NCI-H2171 (cell line): ENCODE results near the gene IL1RAP.
"Not testable (repeated sequence)": the region's sequence is repeated elsewhere in the genome, so short reads cannot be mapped to it uniquely, and the experiment has no call there.

Source experiments
- DNase-seq: peaks from one replicate; lab custom pipeline; 2025; lab: John Stamatoyannopoulos, UW

The IL1RAP gene

DNA sequence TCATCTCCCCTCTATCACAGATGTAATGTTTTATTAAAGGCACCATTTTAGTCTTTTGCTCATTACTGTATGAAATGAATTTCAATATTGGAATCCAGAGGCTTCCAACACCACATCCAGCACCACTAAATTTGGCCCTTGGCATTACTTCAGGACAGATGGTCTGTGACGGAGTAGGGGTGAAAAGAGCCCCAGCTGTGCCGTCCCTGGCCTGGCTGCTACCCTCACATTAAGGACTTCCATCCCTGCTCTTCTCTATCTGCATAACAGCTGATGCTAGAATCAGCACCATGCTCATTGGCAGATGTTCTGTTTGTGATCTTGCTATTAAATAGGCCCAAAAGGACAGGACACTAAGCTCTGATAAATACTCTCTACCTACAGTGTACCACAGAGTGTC lies 152.9 kb downstream of the IL1RAP start:
- DNase-seq: no peak

DNA sequence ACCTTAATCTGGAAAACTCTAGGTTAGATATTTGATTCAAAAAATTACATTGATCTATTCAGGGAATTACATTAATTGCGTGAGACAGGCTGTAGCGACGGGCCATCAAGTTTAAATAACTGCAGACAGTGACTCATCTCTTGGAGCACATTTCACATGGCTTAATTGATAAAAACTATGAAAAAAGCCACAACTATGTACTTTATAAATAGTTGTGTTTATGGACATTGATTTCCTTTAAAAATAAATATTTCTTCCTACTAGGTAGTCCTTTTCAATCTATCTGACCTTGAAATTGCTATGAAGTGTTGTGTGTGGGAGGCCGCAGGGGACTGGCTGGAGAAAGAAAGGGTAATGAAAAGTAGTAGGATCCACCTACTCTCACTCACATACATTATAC lies 157.8 kb downstream of the IL1RAP start:
- no peak for DNase-seq

DNA sequence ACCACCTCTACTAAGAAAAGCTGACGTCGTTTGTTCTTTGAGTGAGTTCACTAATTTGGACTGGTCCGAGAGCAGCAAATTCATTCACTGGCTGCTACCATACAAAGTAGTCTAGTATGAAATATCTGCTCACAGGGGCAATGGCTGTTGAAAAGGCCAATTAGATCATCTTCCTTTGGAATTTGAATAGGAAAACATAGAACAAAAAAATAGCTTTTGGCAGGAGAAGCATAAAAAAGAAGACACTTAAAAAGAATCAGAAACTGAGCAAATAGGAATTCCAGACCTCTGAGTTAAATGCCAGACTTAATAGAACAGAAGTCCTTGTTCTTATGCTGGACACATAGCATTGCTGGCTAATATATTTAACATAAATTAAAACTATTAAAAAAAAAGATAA lies 159.3 kb downstream of the IL1RAP start:
- no peak for DNase-seq

DNA sequence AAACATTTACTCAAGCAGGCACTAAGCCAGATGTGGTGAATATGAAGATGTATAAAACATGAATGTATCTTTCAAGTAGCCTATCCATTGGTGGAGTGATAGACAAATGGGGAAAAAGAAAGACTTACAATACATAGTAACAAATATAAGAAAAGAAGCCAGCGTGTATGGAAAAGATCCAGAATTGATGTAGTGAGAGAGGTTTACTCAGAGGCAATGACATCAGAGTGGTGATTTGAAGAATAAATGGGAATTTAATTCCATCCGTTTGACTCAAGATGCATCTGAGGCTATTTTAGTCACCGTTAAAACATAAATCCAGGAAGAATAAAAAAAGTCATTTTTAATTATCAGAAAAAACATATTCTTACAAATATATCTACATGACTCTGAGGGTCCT lies 162.6 kb downstream of the IL1RAP start:
- no peak for DNase-seq

DNA sequence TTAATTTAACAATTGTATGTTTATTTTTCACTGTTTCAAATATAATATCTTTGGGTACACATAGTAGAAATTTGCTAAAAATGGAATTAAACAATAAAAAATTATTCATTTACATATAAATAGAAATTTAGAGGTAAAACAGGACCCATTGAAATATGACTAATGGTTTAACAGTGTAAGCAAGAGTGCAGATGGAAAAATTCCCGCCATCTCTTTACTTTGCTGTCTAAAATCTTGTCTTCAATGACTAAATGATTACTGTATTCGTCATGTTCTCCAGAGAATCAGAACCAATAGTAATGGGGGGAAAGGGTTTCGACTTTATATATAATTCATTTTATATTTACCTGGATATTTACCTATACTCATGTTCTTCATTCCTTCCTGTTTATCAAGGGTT lies 163.1 kb downstream of the IL1RAP start:
- DNase-seq: no peak

DNA sequence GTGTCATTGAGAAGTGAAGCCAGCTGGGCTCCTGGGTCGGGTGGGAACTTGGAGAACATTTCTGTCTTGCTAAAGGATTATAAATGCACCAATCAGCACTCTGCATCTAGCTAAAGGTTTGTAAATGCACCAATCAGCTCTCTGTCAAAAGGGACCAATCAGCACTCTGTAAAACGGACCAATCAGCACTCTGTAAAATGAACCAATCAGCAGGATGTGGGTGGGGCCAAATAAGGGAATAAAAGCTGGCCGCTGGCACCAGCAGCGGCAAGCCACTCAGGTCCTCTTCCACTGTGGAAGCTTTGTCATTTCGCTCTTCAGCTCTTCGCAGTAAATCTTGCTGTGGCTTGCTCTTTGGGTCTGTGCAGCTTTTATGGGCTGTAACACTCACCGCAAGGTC lies 164.0 kb downstream of the IL1RAP start:
- DNase-seq: not testable (repeated sequence)

DNA sequence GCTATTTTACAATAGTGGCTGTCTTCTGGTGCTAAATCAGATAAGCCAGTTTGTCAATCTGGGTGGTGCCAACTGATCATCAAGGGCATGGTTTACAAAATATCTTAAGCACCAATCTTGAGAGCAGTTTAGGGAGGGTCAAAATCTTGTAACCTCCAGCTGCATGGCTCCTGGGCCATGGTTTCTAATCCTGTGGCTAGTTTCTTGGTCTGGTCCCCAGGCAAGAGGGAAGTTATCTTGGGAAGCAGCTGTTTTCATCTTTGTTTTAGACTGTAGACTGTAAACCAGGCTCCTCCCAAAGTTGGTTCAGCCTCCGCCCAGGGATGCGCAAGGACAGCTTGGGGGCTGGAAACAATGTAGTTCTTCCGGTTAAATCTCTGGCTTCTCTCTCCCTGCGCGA lies 166.8 kb downstream of the IL1RAP start:
- DNase-seq: no peak

DNA sequence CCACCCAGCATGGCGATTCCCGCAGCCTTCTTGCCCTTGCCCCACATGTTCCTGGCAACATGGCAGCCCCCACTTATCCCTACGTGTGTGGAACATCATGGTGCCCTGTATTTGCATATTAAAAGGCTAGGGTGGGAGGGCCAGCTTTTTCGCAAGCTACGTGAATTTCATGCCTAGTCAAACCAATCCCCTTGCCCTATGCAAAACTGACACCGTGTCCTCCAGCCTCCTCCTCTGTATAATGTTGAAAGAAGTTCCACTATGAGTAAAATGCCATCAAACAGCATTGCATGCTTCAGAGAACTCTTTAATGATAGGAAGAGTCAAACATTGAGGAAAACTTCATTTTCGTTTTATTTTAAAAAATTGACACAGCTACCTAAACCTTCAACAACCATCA lies 170.9 kb downstream of the IL1RAP start:
- no peak for DNase-seq

DNA sequence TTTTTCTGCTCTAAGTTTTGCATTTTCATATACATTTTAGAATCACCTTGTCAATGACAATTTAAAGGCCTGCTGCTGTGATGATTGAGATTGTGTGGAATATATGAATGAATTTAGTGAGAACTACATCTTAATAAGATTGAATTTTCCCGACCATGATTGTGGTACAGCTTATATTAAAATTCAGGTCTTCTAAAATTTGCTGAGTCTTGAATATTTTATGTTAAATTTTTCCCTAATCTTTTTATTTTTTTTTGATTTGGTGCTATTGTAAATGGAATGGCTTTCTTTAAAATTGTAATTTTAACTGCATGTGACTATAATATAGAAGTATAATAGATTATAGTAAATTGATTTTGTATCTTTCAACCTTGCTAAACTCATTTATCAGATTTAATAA lies 172.1 kb downstream of the IL1RAP start:
- DNase-seq: no peak

DNA sequence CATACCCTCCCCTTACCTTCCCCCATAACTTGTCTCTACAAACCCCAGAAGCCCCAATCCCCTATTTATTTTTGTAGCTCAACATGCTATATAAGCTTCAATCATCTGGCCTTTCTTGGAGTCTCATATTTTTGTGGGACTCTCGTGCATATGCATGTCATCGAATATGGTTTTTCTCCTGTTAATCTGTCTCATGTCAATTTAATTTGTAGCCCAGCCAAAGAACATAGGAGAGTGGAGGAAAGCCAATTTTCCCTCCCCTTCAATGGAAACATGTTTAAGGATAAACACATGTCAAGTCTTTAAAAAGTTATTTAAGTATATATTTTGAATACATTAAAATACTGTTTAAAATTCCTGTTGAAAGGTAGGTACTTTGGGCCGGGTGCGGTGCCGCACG lies 176.4 kb downstream of the IL1RAP start:
- no peak for DNase-seq

DNA sequence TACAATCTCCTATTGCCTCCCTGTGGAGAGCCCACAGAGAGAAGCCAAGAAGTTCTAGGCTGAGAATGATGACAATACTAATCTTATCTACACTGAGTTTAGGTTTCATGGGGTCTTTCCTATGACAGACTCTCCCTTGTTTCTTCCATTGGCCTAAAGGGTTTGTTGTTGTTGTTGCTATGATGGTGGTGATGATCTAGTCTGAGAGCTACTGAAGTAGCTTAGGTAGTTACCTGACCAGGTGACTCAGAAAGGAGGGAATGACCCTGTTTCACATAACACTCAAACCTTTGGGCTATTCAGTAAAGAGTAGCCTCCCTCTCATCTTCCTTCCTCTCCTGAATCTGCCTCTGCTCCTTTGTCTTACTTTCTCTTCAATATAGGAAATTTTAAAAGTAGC lies 178.4 kb downstream of the IL1RAP start:
- DNase-seq: no peak

DNA sequence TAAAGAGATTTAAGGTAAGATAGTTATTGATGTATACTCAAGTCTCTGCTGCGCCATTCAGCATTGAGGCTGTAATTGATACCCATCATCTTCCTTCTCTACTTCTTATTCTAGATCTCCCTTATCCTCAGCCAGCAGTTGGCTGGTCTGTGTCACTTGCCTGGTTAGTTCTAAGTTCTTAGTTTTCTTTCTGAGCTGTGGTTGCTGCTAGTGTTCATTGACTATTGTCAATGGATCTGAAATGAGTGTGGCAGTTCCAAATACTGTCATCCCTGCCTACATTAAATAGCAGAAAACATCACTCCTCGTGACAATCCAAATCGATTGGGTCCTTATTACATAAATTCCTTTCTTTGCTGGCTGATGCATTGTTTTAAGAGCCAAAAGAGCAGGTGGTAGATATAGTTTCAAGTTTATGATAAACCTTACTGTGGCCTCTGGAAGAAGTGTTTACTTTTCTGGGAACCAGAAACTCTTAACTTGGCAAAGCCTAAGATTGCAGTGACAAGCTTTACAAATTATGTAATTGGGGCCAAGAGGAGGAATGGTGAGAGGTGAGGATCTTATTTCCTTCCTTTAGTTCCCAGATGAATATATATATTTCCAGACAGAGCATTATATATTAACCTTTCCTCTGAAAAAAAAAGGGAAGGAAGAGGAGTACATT lies 180.6 kb downstream of the IL1RAP start:
- no peak for DNase-seq

DNA sequence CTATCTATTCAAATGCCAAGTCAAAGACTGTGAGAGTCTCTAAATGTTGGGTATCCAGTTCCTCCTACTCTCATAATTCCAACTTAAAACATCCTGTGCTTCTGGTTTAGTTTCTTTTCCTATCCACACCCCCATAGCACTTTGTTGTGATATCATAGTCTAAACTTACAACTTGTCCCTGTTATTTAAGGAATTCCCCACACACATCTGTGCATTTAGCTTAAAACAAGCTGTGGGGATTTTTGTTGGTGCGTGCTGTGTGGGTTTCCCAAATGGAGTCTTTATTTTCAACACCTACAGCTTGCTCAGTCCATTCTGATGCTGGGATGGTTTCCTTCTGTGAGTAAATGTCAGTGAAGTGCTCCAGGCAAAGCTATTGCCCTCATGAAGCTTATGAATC lies 181.3 kb downstream of the IL1RAP start:
- DNase-seq: no peak

DNA sequence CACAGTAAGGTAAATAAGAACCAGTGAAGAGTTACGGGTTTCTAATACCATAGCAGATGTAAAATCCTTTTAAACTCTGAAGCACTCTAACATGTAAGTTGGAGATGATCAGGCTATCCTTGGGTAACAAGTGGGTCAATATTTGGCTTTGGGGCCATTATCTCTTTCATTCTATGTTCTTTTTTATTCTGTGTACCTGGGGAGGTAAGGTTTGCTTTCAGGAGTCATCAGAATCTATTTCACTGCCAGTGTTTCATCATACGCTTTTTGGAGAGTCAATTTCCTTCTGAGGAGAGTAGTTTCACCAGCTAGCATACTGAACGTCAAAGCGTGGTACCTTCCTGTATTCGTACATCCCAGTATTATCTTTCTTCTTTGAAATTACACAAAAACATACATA lies 182.1 kb downstream of the IL1RAP start:
- no peak for DNase-seq

DNA sequence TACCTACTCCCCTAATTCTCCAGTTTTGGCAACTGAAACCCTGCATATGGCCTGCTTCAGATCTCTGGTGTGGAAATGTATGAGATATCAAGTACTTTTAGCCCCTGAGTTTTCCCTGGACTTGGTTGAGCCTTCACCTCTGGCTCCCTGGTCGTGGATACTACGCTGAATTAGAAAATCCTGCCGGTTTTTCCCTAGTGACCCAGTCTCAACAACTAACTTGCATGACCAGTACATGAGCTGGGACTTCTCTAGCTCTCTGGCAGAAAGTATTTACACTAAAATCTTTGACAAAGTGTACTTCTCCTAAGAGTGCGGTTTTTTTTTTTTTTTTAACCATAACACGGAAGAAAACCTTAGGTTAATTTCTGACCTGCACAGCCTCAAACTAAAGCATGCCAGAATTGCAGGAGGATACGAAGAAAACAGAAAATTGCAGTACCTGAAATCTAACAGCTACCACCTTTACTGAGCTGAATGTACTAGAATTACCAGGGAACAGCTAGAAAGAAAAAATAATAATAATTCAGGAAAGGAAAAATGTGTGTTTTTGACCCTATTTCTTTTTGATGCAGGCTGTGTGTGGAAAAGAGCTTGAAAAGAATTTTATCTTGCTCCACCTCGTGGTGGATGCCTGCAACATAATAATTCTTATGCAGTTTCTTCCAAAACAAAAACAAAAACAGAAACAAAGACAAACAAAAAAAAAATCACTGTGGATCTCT lies 183.1 kb downstream of the IL1RAP start:
- no peak for DNase-seq

DNA sequence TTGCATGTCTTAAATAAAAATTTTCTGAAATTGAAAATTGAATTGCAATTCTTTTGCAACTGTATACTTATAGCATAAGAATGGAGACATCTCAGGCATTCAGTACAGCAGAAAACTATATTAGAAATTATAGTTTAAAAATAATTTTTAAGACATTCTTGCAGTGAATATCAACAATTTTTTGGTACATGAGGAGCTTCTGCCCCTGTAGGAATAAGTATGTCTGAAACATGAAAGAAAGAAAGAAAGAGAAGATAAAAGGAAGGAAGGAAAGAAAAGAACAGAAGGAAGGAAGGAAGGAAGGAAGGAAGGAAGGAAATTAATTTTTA lies 183.6 kb downstream of the IL1RAP start:
- no peak for DNase-seq

DNA sequence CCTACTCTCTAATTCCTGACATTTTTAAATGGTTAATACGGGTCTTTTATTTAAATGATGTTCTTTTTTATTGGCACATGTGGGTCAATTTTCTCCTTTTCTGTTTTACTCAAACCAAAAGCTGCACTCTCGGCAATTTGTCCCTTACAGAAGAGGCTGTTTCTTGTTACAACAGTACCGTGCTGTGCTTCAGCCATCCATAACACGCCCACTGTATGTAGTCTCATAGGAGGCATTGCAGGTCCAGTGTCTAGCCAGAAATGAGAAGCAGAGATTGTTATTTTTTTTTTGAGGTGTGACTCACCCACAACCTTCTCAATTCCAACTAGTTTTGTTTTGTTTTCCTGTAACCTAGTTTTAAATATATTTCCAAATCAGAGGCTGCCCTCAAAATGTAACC lies 184.0 kb downstream of the IL1RAP start:
- DNase-seq: no peak

DNA sequence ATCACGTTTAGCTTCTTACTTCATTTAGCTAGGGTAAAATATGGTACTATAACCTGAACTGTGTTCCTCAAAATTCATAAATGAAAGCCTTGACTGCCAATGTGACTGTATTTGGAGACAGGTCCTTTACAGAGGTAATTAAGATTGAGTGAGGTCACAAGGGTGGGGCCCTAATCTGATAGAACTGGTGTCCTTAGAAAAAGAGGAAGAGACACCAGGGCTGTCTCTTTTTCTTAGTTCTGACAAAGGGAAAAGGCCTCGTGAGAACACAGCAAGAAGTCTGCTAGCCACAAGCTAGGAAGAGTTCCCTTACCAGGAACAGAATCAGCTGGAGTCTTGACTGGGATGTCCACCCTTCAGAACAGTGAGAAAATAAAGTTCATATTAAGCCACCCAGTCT lies 185.9 kb downstream of the IL1RAP start:
- no peak for DNase-seq

DNA sequence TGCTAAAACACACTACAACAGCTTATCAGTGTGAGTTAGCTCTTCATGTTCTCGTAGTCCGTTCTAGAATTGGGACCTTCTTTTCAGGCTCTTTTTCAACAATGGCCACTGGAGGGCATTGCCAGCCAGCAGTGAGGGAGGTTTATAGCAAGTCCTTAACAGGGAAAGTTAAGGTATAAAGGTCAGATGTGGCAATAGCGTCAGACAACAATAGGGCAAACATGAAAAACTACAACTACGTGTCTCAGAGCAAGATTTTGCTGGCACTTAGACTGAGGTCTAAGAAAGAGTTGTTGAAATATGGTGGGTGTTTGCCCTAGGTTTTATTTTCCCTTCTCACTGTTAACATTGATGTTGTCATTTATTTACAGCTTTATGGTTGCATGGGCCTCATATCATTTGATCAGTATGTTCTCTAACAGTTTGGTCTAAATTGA lies 187.2 kb downstream of the IL1RAP start:
- no peak for DNase-seq

DNA sequence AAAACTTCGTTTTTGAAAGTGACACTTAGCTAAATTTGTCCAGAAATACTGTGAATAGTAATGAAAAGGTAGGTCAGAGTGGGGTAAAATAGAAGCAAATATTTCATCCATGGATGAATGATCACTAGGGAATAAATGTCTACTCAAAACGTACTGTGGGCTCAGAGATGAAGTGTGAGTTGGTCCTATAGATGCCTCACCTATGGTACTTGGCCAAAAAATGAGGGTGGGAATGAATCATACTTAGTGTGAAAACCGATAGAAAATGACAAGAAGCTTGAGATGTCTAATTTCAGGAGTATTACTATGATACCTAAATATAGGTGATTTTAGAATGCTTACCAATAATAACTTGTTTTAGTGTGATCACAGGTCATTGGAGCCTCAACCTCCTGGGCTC lies 192.7 kb downstream of the IL1RAP start:
- DNase-seq: no peak
